Vagina (tissue), 2 donors: ENCODE measurements around the gene MRTFB. TPM values are rescaled to one million over a fixed set of nuclear protein-coding genes. Genes with fewer than 3 reads are reported as not detected.
A peak's percentile ranks its signal among the peaks of the same experiment; 100 is the strongest.
"Not testable (repeated sequence)": the region's sequence is repeated elsewhere in the genome, so short reads cannot be mapped to it uniquely, and the experiment has no call there.

Source experiments
- DNase-seq, 2 donors: peaks; one replicate each; pipeline ENCODE4 v3.0.0-alpha.2; 2017; ENCODE audit errors: extremely low spot score in 2 of 2
- H3K27ac ChIP-seq: fragments of 200-600 bp; sonication (generic); one replicate; pipeline ENCODE4 v1.5.1; 2019
- H3K27me3 ChIP-seq: fragments of 200-600 bp; sonication (generic); one replicate; pipeline ENCODE4 v1.5.1; 2019
- H3K36me3 ChIP-seq, 2 donors: fragments of 200-600 bp; sonication (generic); one replicate each; pipeline ENCODE4 v1.5.1; 2017 to 2019
- H3K4me1 ChIP-seq: fragments of 200-600 bp; sonication (generic); one replicate; pipeline ENCODE4 v1.5.1; 2019
- H3K4me3 ChIP-seq, 2 donors: fragments of 200-600 bp; sonication (generic); 1 replicate in 1 of 2; 2 replicates in 1 of 2; pipeline ENCODE4 v1.5.1; 2016 to 2019
- H3K9me3 ChIP-seq: fragments of 200-600 bp; sonication (generic); one replicate; pipeline ENCODE4 v1.5.1; 2019
- CTCF ChIP-seq, 3 experiments: fragments of 450-650 bp in 2 of 3; fragments of 200-600 bp in 1 of 3; sonication (generic) in 1 of 3; IDR thresholded peaks; one replicate each; pipeline ENCODE4 v1.5.1; 2017 to 2019; ENCODE audit warnings: antibody characterized with exemption in 3 of 3, mild to moderate bottlenecking in 2 of 3, moderate library complexity in 2 of 3
- POLR2A ChIP-seq, 2 donors: fragments of 450-650 bp; IDR thresholded peaks; one replicate each; pipeline ENCODE4 v1.6.1; 2017; ENCODE audit warnings: antibody characterized with exemption in 2 of 2, mild to moderate bottlenecking in 2 of 2, moderate library complexity in 2 of 2
- POLR2AphosphoS5 ChIP-seq, 2 donors: sonication (generic); formaldehyde crosslinking; IDR thresholded peaks; one replicate each; pipeline ENCODE4 v1.9.0; 2017; ENCODE audit warnings: antibody characterized with exemption in 2 of 2, mild to moderate bottlenecking in 2 of 2, low read depth in 1 of 2; ENCODE audit not compliant: insufficient read depth in 1 of 2
- intact Hi-C: fragments of 100-400 bp; cut with DNase I; formaldehyde crosslinking; loops from one replicate; pipeline ENCODE4 v1.15.1; 2023
- total RNA-seq: library from RNA; depleted of rRNA; stranded (reverse); fragments of >200 nt; gene quantifications from one replicate; pipeline ENCODE4 v1.2.3, GENCODE V29; 2016

Gene MRTFB
- total RNA-seq, 1 donor from 2014 or later = 103 TPM

- Histone ChIP-seq H3K36me3 (no peaks in the 10 kb centered on the region), H3K4me1 (peaks cover 36% of the 10 kb centered on the region), H3K27me3 (no peaks in the 10 kb centered on the region), H3K27ac (no peak overlapping the region), H3K9me3 (no peaks in the 10 kb centered on the region), H3K4me3 (no peak overlapping the region)
- intact Hi-C loops = no loop called here
- DNase-seq = no peak
- TF ChIP-seq CTCF (IDR thresholded peaks at IDR 0.05) (no peak), POLR2A (IDR thresholded peaks at IDR 0.05) (no peak)
These were observed 50.0 kb downstream of the MRTFB start for GRCh38 chr16:14121142-14121541.

- Histone ChIP-seq H3K4me1 (peaks cover 36% of the 10 kb centered on the region), H3K27me3 (no peaks in the 10 kb centered on the region), H3K4me3 (no peak overlapping the region), H3K27ac (no peak overlapping the region), H3K9me3 (no peaks in the 10 kb centered on the region), H3K36me3 (no peaks in the 10 kb centered on the region)
- TF ChIP-seq POLR2A (IDR thresholded peaks at IDR 0.05) (no peak), CTCF (IDR thresholded peaks at IDR 0.05) (no peak), POLR2AphosphoS5 (IDR thresholded peaks at IDR 0.05; ENCODE audit: insufficient read depth in 1 of 2, low read depth in 1 of 2) (no peak)
- DNase-seq = no peak
- intact Hi-C loops = no loop called here
These were observed 50.8 kb downstream of the MRTFB start for GRCh38 chr16:14121872-14122271.

GRCh38 chr16:14122430-14122829 lies 51.3 kb downstream of the MRTFB start:
- H3K36me3 ChIP-seq, H3K27me3 ChIP-seq, intact Hi-C loops, H3K4me3 ChIP-seq, H3K27ac ChIP-seq, DNase-seq, H3K9me3 ChIP-seq: not testable (repeated sequence)
- H3K4me1 ChIP-seq = peaks cover 30% of the 10 kb centered on the region

- DNase-seq = no peak
- Histone ChIP-seq H3K27me3 (no peaks in the 10 kb centered on the region), H3K4me1 (peaks cover 27% of the 10 kb centered on the region), H3K9me3 (no peaks in the 10 kb centered on the region), H3K4me3 (no peak overlapping the region), H3K27ac (peak overlapping the region; percentile 3), H3K36me3 (no peaks in the 10 kb centered on the region)
- intact Hi-C loops = no loop called here
- no peak for TF ChIP-seq POLR2A (IDR thresholded peaks at IDR 0.05)
- TF ChIP-seq POLR2AphosphoS5 (IDR thresholded peaks at IDR 0.05; ENCODE audit: insufficient read depth in 1 of 2, low read depth in 1 of 2) = no peak
- no peak for TF ChIP-seq CTCF (IDR thresholded peaks at IDR 0.05)
These were observed 54.0 kb downstream of the MRTFB start for GRCh38 chr16:14125000-14125681.

GRCh38 chr16:14125708-14126107 lies 54.6 kb downstream of the MRTFB start:
- Histone ChIP-seq H3K9me3 (no peaks in the 10 kb centered on the region), H3K4me1 (peaks cover 25% of the 10 kb centered on the region), H3K27ac (peak overlapping the region; percentile 3), H3K27me3 (no peaks in the 10 kb centered on the region), H3K36me3 (no peaks in the 10 kb centered on the region), H3K4me3 (no peak overlapping the region)
- TF ChIP-seq POLR2AphosphoS5 (IDR thresholded peaks at IDR 0.05; ENCODE audit: insufficient read depth in 1 of 2, low read depth in 1 of 2) (no peak), CTCF (IDR thresholded peaks at IDR 0.05) (no peak), POLR2A (IDR thresholded peaks at IDR 0.05) (no peak)
- no peak for DNase-seq
- intact Hi-C loops = no loop called here
